Activated naive CD8-positive, alpha-beta T cell treated with anti-CD3 and anti-CD28 coated beads, Interleukin-2, amount 50 U/mL, for 24 hours (primary cell): ENCODE data around the gene ELMO1.

Experiments used
- ATAC-seq: fragments of 150-1000 bp; cut with Tn5 transposase; one replicate; pipeline ENCODE4 v1.10.0; 2021
- DNase-seq: peaks from one replicate; pipeline ENCODE4 v3.0.0; 2021
- H3K27ac Mint-ChIP-seq: one replicate; pipeline ENCODE4 v1.8.0; 2021; ENCODE audit warnings: mild to moderate bottlenecking, mixed read lengths
- H3K27me3 Mint-ChIP-seq: one replicate; pipeline ENCODE4 v1.8.0; 2021; ENCODE audit warnings: mixed read lengths
- H3K36me3 Mint-ChIP-seq: one replicate; pipeline ENCODE4 v1.8.0; 2021; ENCODE audit warnings: low read depth, mixed read lengths
- H3K4me1 Mint-ChIP-seq: one replicate; pipeline ENCODE4 v1.8.0; 2021; ENCODE audit warnings: mixed read lengths
- H3K4me3 Mint-ChIP-seq: one replicate; pipeline ENCODE4 v1.8.0; 2021; ENCODE audit warnings: mild to moderate bottlenecking, moderate library complexity, mixed read lengths
- H3K9me3 Mint-ChIP-seq: one replicate; pipeline ENCODE4 v1.8.0; 2021; ENCODE audit warnings: mixed read lengths

The ELMO1 gene

DNA sequence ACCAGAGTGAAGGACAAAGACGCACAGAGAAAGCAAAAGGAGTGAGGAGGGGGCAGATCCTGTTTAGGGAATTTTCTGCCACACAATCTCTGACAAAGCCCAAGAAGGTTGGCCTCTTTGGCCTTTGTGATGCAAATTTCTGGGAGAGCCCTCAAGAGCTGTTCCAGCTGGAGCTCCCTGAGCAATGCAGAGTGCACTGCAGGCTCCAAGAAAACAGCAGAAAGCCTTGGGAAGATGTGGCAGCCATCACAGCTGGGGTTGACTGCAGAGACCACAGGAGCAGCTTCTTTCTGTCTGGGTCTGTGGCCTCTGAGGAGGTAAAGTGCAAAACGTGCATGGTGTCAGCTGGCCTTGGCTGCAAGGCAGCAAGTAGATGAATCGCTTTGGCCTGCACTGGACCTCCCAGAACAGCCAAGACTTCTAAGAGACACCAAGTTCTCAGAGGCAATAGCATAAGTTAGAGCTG is 200.2 kb downstream of the ELMO1 start:
- H3K4me3 Mint-ChIP-seq = no peak overlapping the region
- H3K36me3 Mint-ChIP-seq = peaks cover 31% of the 10 kb centered on the region
- DNase-seq (no peak), ATAC-seq (no peak)
- H3K4me1 Mint-ChIP-seq = peaks cover 15% of the 10 kb centered on the region
- no peak overlapping the region for H3K27ac Mint-ChIP-seq
- no peaks in the 10 kb centered on the region for H3K9me3 Mint-ChIP-seq
- H3K27me3 Mint-ChIP-seq = no peaks in the 10 kb centered on the region

- no peaks in the 10 kb centered on the region for H3K9me3 Mint-ChIP-seq
- H3K27me3 Mint-ChIP-seq = no peaks in the 10 kb centered on the region
- H3K4me3 Mint-ChIP-seq = no peak overlapping the region
- peaks cover 27% of the 10 kb centered on the region for H3K36me3 Mint-ChIP-seq
- DNase-seq (no peak), ATAC-seq (no peak)
- H3K4me1 Mint-ChIP-seq = peaks cover 15% of the 10 kb centered on the region
- H3K27ac Mint-ChIP-seq = no peak overlapping the region
Observed at GRCh38 chr7:37247861-37248260, 200.8 kb downstream of the ELMO1 start.

DNA sequence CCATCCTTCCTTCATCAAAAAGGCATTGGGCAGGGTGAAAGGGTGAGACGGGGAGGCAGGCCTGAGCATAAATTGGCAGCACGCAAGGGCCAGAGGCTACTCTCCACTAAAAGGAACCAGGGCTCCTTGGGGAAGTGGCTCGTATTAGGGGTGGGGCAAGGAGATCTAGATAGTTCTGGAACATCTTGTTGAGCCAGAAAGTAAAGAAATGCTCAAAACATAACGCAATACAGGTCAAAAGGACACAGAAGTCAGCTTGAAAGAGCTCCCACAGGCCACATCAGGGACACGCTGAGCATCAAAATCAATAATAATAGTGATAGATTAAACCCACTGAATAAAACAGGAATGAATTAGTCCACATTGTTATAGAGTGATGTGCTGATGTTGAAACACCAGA is 203.1 kb downstream of the ELMO1 start:
- H3K27me3 Mint-ChIP-seq = no peaks in the 10 kb centered on the region
- peaks cover 27% of the 10 kb centered on the region for H3K36me3 Mint-ChIP-seq
- peaks cover 11% of the 10 kb centered on the region for H3K4me1 Mint-ChIP-seq
- no peaks in the 10 kb centered on the region for H3K9me3 Mint-ChIP-seq
- H3K4me3 Mint-ChIP-seq = no peak overlapping the region
- DNase-seq (no peak), ATAC-seq (no peak)
- H3K27ac Mint-ChIP-seq = no peak overlapping the region

DNA sequence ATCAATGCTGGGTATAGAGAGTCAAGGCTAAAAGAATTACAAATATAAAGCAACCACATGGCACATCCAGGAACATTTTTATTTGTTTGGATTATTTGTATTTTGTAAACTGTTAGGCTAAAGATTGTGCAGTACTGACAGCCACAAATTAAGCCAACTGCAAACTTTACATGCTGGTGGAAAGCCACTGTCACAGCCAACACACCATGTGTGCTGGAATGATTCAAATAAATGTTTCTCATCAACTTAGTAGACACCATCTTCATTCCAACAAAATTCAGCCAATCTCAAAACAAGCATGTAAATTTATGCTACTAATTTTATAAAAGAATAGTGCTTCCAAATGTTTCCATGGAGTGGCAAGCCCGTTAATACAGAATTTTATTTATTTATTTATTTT is 211.8 kb downstream of the ELMO1 start:
- H3K4me3 Mint-ChIP-seq = no peak overlapping the region
- H3K27me3 Mint-ChIP-seq = no peaks in the 10 kb centered on the region
- H3K27ac Mint-ChIP-seq = peak overlapping the region; percentile 12
- H3K4me1 Mint-ChIP-seq = peaks cover 1% of the 10 kb centered on the region
- H3K36me3 Mint-ChIP-seq = peaks cover 9% of the 10 kb centered on the region
- no peak for DNase-seq
- ATAC-seq = no peak
- no peaks in the 10 kb centered on the region for H3K9me3 Mint-ChIP-seq

- H3K4me3 Mint-ChIP-seq = no peak overlapping the region
- H3K27ac Mint-ChIP-seq = no peak overlapping the region
- no peaks in the 10 kb centered on the region for H3K4me1 Mint-ChIP-seq
- H3K27me3 Mint-ChIP-seq = no peaks in the 10 kb centered on the region
- DNase-seq = no peak
- peaks cover 8% of the 10 kb centered on the region for H3K36me3 Mint-ChIP-seq
- ATAC-seq = no peak
- no peaks in the 10 kb centered on the region for H3K9me3 Mint-ChIP-seq
Observed at GRCh38 chr7:37235813-37236212, 212.9 kb downstream of the ELMO1 start.

DNA sequence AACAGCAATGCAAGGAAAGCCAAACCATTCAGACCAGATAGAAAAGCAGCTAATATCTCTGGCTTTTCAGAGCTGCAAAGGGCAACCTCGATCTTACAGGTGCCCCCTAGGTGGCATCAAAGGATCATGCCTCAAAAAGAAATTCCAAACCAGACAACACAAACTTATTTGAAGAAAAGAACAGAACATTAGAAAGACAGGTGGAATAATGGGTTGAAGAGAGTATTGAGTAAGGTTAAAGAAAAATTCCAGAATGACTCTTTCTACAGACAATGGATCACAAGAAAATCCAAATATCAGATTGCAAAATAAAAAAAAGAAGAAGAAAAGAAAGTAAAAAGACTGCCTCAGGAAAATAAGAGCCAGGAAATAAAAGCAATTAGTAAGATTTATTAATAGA is 213.7 kb downstream of the ELMO1 start:
- no peak for ATAC-seq
- peaks cover 8% of the 10 kb centered on the region for H3K4me1 Mint-ChIP-seq
- no peak overlapping the region for H3K4me3 Mint-ChIP-seq
- H3K9me3 Mint-ChIP-seq = no peaks in the 10 kb centered on the region
- H3K27me3 Mint-ChIP-seq = no peaks in the 10 kb centered on the region
- H3K27ac Mint-ChIP-seq = no peak overlapping the region
- no peak for DNase-seq
- peaks cover 14% of the 10 kb centered on the region for H3K36me3 Mint-ChIP-seq

- peaks cover 8% of the 10 kb centered on the region for H3K4me1 Mint-ChIP-seq
- H3K9me3 Mint-ChIP-seq = no peaks in the 10 kb centered on the region
- no peak overlapping the region for H3K4me3 Mint-ChIP-seq
- ATAC-seq = no peak
- H3K27ac Mint-ChIP-seq = no peak overlapping the region
- no peaks in the 10 kb centered on the region for H3K27me3 Mint-ChIP-seq
- H3K36me3 Mint-ChIP-seq = peaks cover 12% of the 10 kb centered on the region
- DNase-seq = no peak
Observed at GRCh38 chr7:37234334-37234733, 214.3 kb downstream of the ELMO1 start.

GRCh38 chr7:37231613-37232012 is 217.1 kb downstream of the ELMO1 start:
- Mint-ChIP-seq H3K27me3 (no peaks in the 10 kb centered on the region), H3K9me3 (no peaks in the 10 kb centered on the region), H3K4me3 (no peak overlapping the region), H3K4me1 (peaks cover 8% of the 10 kb centered on the region), H3K36me3 (peaks cover 16% of the 10 kb centered on the region), H3K27ac (no peak overlapping the region)
- ATAC-seq (no peak), DNase-seq (no peak)

DNA sequence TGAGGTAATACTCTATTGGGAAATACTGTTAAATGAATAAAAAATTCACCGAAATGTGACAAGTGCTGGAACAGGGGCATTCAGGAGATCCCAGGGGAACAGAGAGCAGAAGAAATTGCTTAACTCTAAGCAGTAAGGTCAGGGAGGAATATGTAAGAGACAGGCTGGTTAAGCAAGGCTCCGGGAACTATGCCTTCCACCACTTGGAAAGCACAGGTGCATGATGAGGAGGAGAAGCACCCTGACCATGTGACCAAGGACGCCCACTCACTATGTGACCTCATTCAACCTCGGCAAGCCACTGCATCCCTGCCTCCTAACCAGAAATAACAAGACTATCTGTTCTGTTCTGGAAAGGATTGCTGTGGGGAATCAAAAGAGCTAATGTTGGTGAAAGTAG is 218.4 kb downstream of the ELMO1 start:
- Mint-ChIP-seq H3K27me3 (no peaks in the 10 kb centered on the region), H3K9me3 (no peaks in the 10 kb centered on the region), H3K27ac (no peak overlapping the region), H3K36me3 (peaks cover 25% of the 10 kb centered on the region), H3K4me1 (peaks cover 8% of the 10 kb centered on the region), H3K4me3 (no peak overlapping the region)
- DNase-seq = peak; percentile 12
- ATAC-seq = no peak

- Mint-ChIP-seq H3K36me3 (peaks cover 29% of the 10 kb centered on the region), H3K9me3 (no peaks in the 10 kb centered on the region), H3K4me1 (peaks cover 8% of the 10 kb centered on the region), H3K27me3 (no peaks in the 10 kb centered on the region), H3K4me3 (no peak overlapping the region), H3K27ac (no peak overlapping the region)
- DNase-seq (no peak), ATAC-seq (no peak)
Observed at GRCh38 chr7:37229381-37229780, 219.3 kb downstream of the ELMO1 start.

- Mint-ChIP-seq H3K4me3 (no peak overlapping the region), H3K4me1 (peaks cover 5% of the 10 kb centered on the region), H3K27ac (no peak overlapping the region), H3K9me3 (no peaks in the 10 kb centered on the region), H3K36me3 (peaks cover 48% of the 10 kb centered on the region), H3K27me3 (no peaks in the 10 kb centered on the region)
- ATAC-seq (no peak), DNase-seq (no peak)
Observed at GRCh38 chr7:37225285-37225969, 223.2 kb downstream of the ELMO1 start.

DNA sequence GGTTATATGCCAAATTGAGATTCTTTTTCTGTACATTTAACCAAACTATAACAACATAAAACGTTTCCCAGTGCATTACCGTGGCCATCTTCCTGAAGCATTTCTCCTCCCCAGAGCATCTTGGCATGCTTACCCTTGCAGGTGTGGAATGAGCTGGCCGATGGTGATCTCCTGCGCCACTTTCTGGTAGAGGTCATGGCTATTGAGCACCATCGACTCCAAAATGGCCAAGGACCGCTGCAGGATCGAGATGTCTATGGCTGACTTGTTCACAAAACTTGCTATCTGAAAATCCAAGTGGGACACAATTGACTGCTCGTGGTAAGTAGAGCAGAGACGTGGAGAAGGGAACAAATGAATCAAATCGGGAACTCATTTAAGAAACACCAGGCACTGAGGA is 223.9 kb downstream of the ELMO1 start:
- Mint-ChIP-seq H3K27ac (no peak overlapping the region), H3K27me3 (no peaks in the 10 kb centered on the region), H3K36me3 (peaks cover 47% of the 10 kb centered on the region), H3K9me3 (no peaks in the 10 kb centered on the region), H3K4me3 (no peak overlapping the region), H3K4me1 (no peaks in the 10 kb centered on the region)
- no peak for DNase-seq
- ATAC-seq = no peak

GRCh38 chr7:37220664-37221063 is 228.0 kb downstream of the ELMO1 start:
- H3K9me3 Mint-ChIP-seq = no peaks in the 10 kb centered on the region
- no peak overlapping the region for H3K27ac Mint-ChIP-seq
- H3K36me3 Mint-ChIP-seq = peaks cover 47% of the 10 kb centered on the region
- peaks cover 2% of the 10 kb centered on the region for H3K4me1 Mint-ChIP-seq
- DNase-seq (no peak), ATAC-seq (no peak)
- no peaks in the 10 kb centered on the region for H3K27me3 Mint-ChIP-seq
- H3K4me3 Mint-ChIP-seq = no peak overlapping the region

DNA sequence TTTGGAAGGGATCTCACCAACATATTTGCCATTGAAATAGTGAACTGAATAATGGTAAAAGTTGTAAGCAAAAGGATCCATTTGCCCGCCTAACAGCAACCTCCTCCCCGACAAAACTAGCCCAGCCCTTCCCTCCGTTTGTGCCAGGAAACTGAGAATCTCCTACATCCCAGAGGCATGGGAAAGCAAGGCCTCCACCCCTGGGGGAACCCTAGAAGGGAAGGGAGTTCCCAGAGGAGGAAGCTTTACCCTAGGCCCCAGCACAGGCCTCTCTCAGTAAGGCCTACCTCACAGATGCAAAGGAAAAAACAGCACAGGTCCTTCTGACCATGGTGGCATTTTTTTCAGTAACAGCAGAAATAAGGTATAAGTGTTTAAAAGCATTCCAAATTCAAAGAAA is 229.7 kb downstream of the ELMO1 start:
- Mint-ChIP-seq H3K4me3 (no peak overlapping the region), H3K36me3 (peaks cover 43% of the 10 kb centered on the region), H3K4me1 (peaks cover 2% of the 10 kb centered on the region), H3K27me3 (no peaks in the 10 kb centered on the region), H3K9me3 (no peaks in the 10 kb centered on the region), H3K27ac (no peak overlapping the region)
- no peak for DNase-seq
- ATAC-seq = no peak

GRCh38 chr7:37216923-37217322 is 231.7 kb downstream of the ELMO1 start:
- ATAC-seq = no peak
- peaks cover 2% of the 10 kb centered on the region for H3K4me1 Mint-ChIP-seq
- H3K9me3 Mint-ChIP-seq = no peaks in the 10 kb centered on the region
- no peak overlapping the region for H3K27ac Mint-ChIP-seq
- no peaks in the 10 kb centered on the region for H3K27me3 Mint-ChIP-seq
- peaks cover 36% of the 10 kb centered on the region for H3K36me3 Mint-ChIP-seq
- H3K4me3 Mint-ChIP-seq = no peak overlapping the region
- no peak for DNase-seq
